Heart right ventricle (tissue), 16 donors: Measurements from ENCODE around the gene HAGHL. TPM values are rescaled to one million over a fixed set of nuclear protein-coding genes. Genes with fewer than 3 reads are reported as not detected.

Source experiments
- ATAC-seq, 8 donors: fragments of 200-7000 bp; cut with Tn5 transposase; one replicate each; pipeline ENCODE4 v1.9.1; 2020; ENCODE audit warnings: mild to moderate bottlenecking in 8 of 8, moderate library complexity in 8 of 8, moderate number of reproducible peaks in 1 of 8
- DNase-seq, 2 donors: peaks; one replicate each; pipeline ENCODE4 v3.0.0-alpha.2; 2020
- H3K27ac ChIP-seq, 10 donors: fragments of 200-600 bp; sonication (generic) in 2 of 10; one replicate each; pipeline versions ENCODE4 v1.5.0 to v1.8.0; 2020 to 2022; ENCODE audit warnings: mild to moderate bottlenecking in 3 of 10
- H3K27me3 ChIP-seq, 7 donors: fragments of 200-600 bp; one replicate each; pipeline ENCODE4 v1.8.0; 2021 to 2022; ENCODE audit warnings: mild to moderate bottlenecking in 2 of 7
- H3K36me3 ChIP-seq, 9 donors: fragments of 200-600 bp; sonication (generic) in 1 of 9; one replicate each; pipeline versions ENCODE4 v1.5.0 to v1.8.0; 2020 to 2022; ENCODE audit warnings: mild to moderate bottlenecking in 2 of 9
- H3K4me1 ChIP-seq, 9 donors: fragments of 200-600 bp; sonication (generic) in 1 of 9; one replicate each; pipeline versions ENCODE4 v1.5.0 to v1.8.0; 2020 to 2022; ENCODE audit warnings: mild to moderate bottlenecking in 4 of 9
- H3K4me3 ChIP-seq, 10 donors: fragments of 200-600 bp; sonication (generic) in 2 of 10; one replicate each; pipeline versions ENCODE4 v1.5.0 to v1.8.0; 2020 to 2022; ENCODE audit warnings: mild to moderate bottlenecking in 7 of 10, moderate library complexity in 2 of 10
- H3K9me3 ChIP-seq, 11 donors: fragments of 200-600 bp in 10 of 11; sonication (generic) in 2 of 11; one replicate each; pipeline versions ENCODE4 v1.5.0 to v1.8.0; 2013 to 2022; ENCODE audit warnings: mild to moderate bottlenecking in 2 of 11, control low read depth in 1 of 11, moderate library complexity in 1 of 11
- CTCF ChIP-seq, 9 donors: fragments of 200-600 bp; sonication (generic) in 2 of 9; IDR thresholded peaks; one replicate each; pipeline versions ENCODE4 v1.5.0 to v1.8.0; 2021 to 2022; ENCODE audit warnings: antibody characterized with exemption in 9 of 9, mild to moderate bottlenecking in 5 of 9, moderate library complexity in 1 of 9
- WGBS, 2 donors: extraction: QIAGEN DNeasy Blood & Tissue Kit; methylation state at CpG; one replicate each; pipeline ENCODE4 v1.1.7; 2013; ENCODE audit warnings: inconsistent platforms in 1 of 2; 5-methylcytosine and 5-hydroxymethylcytosine counted together
- intact Hi-C, 10 donors: fragments of 100-400 bp; cut with DNase I; formaldehyde crosslinking; loops; one replicate each; pipeline versions ENCODE4 v1.11.1 to v1.14.2; 2022
- polyA plus RNA-seq, 2 donors: library from polyadenylated mRNA; stranded (reverse); fragments of 200-250 nt; gene quantifications; one replicate each; pipeline ENCODE4 v1.2.3, GENCODE V29; 2013
- total RNA-seq, 10 donors: library from RNA; stranded (reverse); fragmentation: NEBNext Ultra II Directional in 3 of 10; extraction: Animal tissue kit (Norgen Biotek cat#: 25700) in 3 of 10; gene quantifications; one replicate each; pipeline versions ENCODE4 v1.2.1 to v1.2.4, GENCODE V29; 2021 to 2023
- donor health status: Arrhythmogenic right ventricular cardiomyopathy.
- donor health status: ischemic (EF 13 %, LVEDD 7.1; RV severe dilation, severe dysfunction).
- donor health status: healthy with polysubstance abuse.
- donor health status: DM: no; HTN: yes; CAD: no.
- donor health status: DM: no; HTN: no; CAD: no.
- donor health status: ischemic (EF 25% LVEDD 6.9; RV normal size, moderate dysfunction).
- donor health status: ischemic (EF 25% LVEDD 5.7; RV mildly dilated, moderate dysfunction).
- donor health status: healthy.
- donor health status: DM: yes; HTN: yes; CAD: no.
- donor health status: Ischemic cardiomyopathy.
- donor health status: ischemic (EF 35%, LVEDD 5.7; RV mildly dilated, moderate dysfunction).
- donor health status: nonischemic (EF 11% LVEDD 7.7; RV severe dilation, severe dysfunction).
- donor health status: DM: yes; HTN: yes; CAD: no.
- donor health status: PGD.
- donor health status: ischemic (EF 29% LVEDD 5.4; RV normal size, mild dysfunction).
- donor health status: nonischemic (EF 23%, LVEDD 6.1; RV moderate dilation, normal function).

The HAGHL gene
- total and polyA plus RNA-seq, 12 donors = 5.1 to 80.0 (median 10.9) TPM

GRCh38 chr16:692356-693108 lies 34.4 kb upstream of the HAGHL start:
- no peaks in the 10 kb centered on the region for H3K9me3 ChIP-seq
- no peak overlapping the region for H3K4me3 ChIP-seq
- H3K27me3 ChIP-seq = peaks cover 20 to 65% (median 58%) of the 10 kb centered on the region in 7 donors
- H3K4me1 ChIP-seq = peaks cover 15 to 43% (median 37%) of the 10 kb centered on the region in 9 donors
- no peak overlapping the region for H3K27ac ChIP-seq
- intact Hi-C loops = no loop called here
- no peak for TF ChIP-seq CTCF (IDR thresholded peaks at IDR 0.05)
- H3K36me3 ChIP-seq = peaks cover 0 to 8% (median 0%) of the 10 kb centered on the region in 9 donors
- no peak for ATAC-seq
- DNase-seq = no peak
- 65 to 70% methylated on average over 10 of the region's 10 CpGs for WGBS, 2 donors

GRCh38 chr16:693364-693763 lies 33.5 kb upstream of the HAGHL start:
- intact Hi-C loops = no loop called here
- Histone ChIP-seq H3K27me3 (peaks cover 20 to 72% (median 67%) of the 10 kb centered on the region in 7 donors), H3K9me3 (no peaks in the 10 kb centered on the region), H3K4me3 (no peak overlapping the region), H3K27ac (no peak overlapping the region), H3K4me1 (peaks cover 15 to 43% (median 37%) of the 10 kb centered on the region in 9 donors), H3K36me3 (no peaks in the 10 kb centered on the region)
- TF ChIP-seq CTCF (IDR thresholded peaks at IDR 0.05) = no peak
- no peak for DNase-seq
- WGBS, 2 donors = 32 to 40% methylated on average over 21 to 22 of the region's 22 CpGs
- ATAC-seq = no peak

GRCh38 chr16:693766-694165 lies 33.1 kb upstream of the HAGHL start:
- H3K9me3 ChIP-seq = no peaks in the 10 kb centered on the region
- H3K27me3 ChIP-seq = peaks cover 20 to 75% (median 71%) of the 10 kb centered on the region in 7 donors
- intact Hi-C loops = no loop called here
- DNase-seq = no peak
- no peak overlapping the region for H3K4me3 ChIP-seq
- peaks cover 15 to 39% (median 33%) of the 10 kb centered on the region in 9 donors for H3K4me1 ChIP-seq
- H3K36me3 ChIP-seq = no peaks in the 10 kb centered on the region
- TF ChIP-seq CTCF (IDR thresholded peaks at IDR 0.05) = no peak
- WGBS, 2 donors = 3% methylated on average over 31 to 36 of the region's 37 CpGs
- no peak overlapping the region for H3K27ac ChIP-seq
- ATAC-seq = no peak

GRCh38 chr16:694187-694862 lies 32.6 kb upstream of the HAGHL start:
- Histone ChIP-seq H3K36me3 (no peaks in the 10 kb centered on the region), H3K9me3 (no peaks in the 10 kb centered on the region), H3K4me1 (peaks cover 12 to 34% (median 28%) of the 10 kb centered on the region in 9 donors), H3K4me3 (peak overlapping the region in 1 of 10 donors; percentile 44), H3K27me3 (peaks cover 20 to 81% (median 76%) of the 10 kb centered on the region in 7 donors), H3K27ac (no peak overlapping the region)
- intact Hi-C loops = no loop called here
- DNase-seq (no peak), ATAC-seq (no peak)
- TF ChIP-seq CTCF (IDR thresholded peaks at IDR 0.05) = no peak
- 1 to 3% methylated on average over 38 to 64 of the region's 64 CpGs for whole genome bisulfite sequencing, 2 donors
